Measurements from ENCODE around the gene ESYT2.

The ESYT2 gene

GRCh38 chr7:158858592-158859503 is 29.5 kb upstream of the ESYT2 start:
- no peak overlapping the region for H3K27ac ChIP-seq
- no peak overlapping the region for H3K4me3 ChIP-seq (ENCODE audit: low read depth in 1 of 2, low read length in 1 of 2)
- no peaks in the 10 kb centered on the region for H3K36me3 ChIP-seq
- H3K4me1 ChIP-seq (ENCODE audit: control insufficient read depth in 1 of 2, insufficient read depth in 1 of 2, low read depth in 1 of 2, low read length in 1 of 2): peaks cover 6 to 9% of the 10 kb centered on the region in 2 experiments
- no peaks in the 10 kb centered on the region for H3K27me3 ChIP-seq
- H3K9me3 ChIP-seq: no peaks in the 10 kb centered on the region
- TF ChIP-seq CTCF (IDR thresholded peaks at IDR 0.05): no peak

GRCh38 chr7:158856883-158857668 is 27.8 kb upstream of the ESYT2 start:
- Histone ChIP-seq H3K27me3 (no peaks in the 10 kb centered on the region), H3K36me3 (no peaks in the 10 kb centered on the region), H3K4me1 (ENCODE audit: control insufficient read depth in 1 of 2, insufficient read depth in 1 of 2, low read depth in 1 of 2, low read length in 1 of 2) (peaks cover 6 to 9% of the 10 kb centered on the region in 2 experiments), H3K9me3 (no peaks in the 10 kb centered on the region), H3K4me3 (ENCODE audit: low read depth in 1 of 2, low read length in 1 of 2) (peak overlapping the region; percentile 73 to 91), H3K27ac (peak overlapping the region; percentile 75)
- no peak for TF ChIP-seq CTCF (IDR thresholded peaks at IDR 0.05)

GRCh38 chr7:158854681-158855081 is 25.4 kb upstream of the ESYT2 start:
- peaks cover 6 to 9% of the 10 kb centered on the region in 2 experiments for H3K4me1 ChIP-seq (ENCODE audit: control insufficient read depth in 1 of 2, insufficient read depth in 1 of 2, low read depth in 1 of 2, low read length in 1 of 2)
- H3K27ac ChIP-seq: no peak overlapping the region
- no peaks in the 10 kb centered on the region for H3K27me3 ChIP-seq
- H3K4me3 ChIP-seq (ENCODE audit: low read depth in 1 of 2, low read length in 1 of 2): no peak overlapping the region
- no peak for TF ChIP-seq CTCF (IDR thresholded peaks at IDR 0.05)
- no peaks in the 10 kb centered on the region for H3K36me3 ChIP-seq
- no peaks in the 10 kb centered on the region for H3K9me3 ChIP-seq

- Histone ChIP-seq H3K27me3 (no peaks in the 10 kb centered on the region), H3K4me3 (ENCODE audit: low read depth in 1 of 2, low read length in 1 of 2) (no peak overlapping the region), H3K9me3 (no peaks in the 10 kb centered on the region), H3K4me1 (ENCODE audit: control insufficient read depth in 1 of 2, insufficient read depth in 1 of 2, low read depth in 1 of 2, low read length in 1 of 2) (no peaks in the 10 kb centered on the region), H3K36me3 (no peaks in the 10 kb centered on the region), H3K27ac (no peak overlapping the region)
- TF ChIP-seq CTCF (IDR thresholded peaks at IDR 0.05): no peak
These were observed 21.3 kb upstream of the ESYT2 start for GRCh38 chr7:158850545-158851102.

GRCh38 chr7:158849768-158850544 is 20.6 kb upstream of the ESYT2 start:
- Histone ChIP-seq H3K4me3 (ENCODE audit: low read depth in 1 of 2, low read length in 1 of 2) (no peak overlapping the region), H3K27ac (no peak overlapping the region), H3K9me3 (no peaks in the 10 kb centered on the region), H3K4me1 (ENCODE audit: control insufficient read depth in 1 of 2, insufficient read depth in 1 of 2, low read depth in 1 of 2, low read length in 1 of 2) (no peaks in the 10 kb centered on the region), H3K27me3 (no peaks in the 10 kb centered on the region), H3K36me3 (no peaks in the 10 kb centered on the region)
- no peak for TF ChIP-seq CTCF (IDR thresholded peaks at IDR 0.05)

All from neutrophil (primary cell).